Cerebellar nuclear complex (tissue), 1 donor: ENCODE data around the gene ABCA2.

Source experiments
- DNase-seq, 2 experiments: peaks; one replicate each; lab custom pipeline; 2025; lab: John Stamatoyannopoulos, UW

Gene ABCA2

DNA sequence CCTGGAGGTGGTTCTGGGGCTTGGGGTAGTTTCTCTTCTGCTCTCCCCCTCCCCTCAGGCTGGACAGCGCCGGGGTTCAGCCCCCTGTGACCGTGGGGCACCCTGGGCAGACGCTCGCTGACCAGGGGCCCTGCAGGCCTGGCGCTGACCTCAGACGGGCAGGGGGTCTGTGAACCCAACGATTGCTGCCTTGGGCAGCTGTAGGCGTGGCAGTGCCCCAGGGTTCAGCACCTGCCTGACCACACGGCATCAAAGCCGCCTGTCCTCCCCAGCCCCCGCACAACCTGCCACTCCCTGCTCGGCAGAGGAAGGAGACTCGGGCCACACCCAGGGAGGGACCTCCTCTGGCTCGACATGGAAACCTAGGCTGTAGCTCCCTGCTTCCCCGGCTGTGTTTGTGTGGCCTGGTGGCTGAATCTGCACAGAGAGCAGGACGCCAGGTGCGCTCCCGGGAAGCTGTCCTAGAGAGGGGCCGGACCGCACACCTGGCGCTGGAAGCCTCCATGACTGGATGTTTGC, 63.8 kb downstream of the ABCA2 start:
- no peak for DNase-seq

DNA sequence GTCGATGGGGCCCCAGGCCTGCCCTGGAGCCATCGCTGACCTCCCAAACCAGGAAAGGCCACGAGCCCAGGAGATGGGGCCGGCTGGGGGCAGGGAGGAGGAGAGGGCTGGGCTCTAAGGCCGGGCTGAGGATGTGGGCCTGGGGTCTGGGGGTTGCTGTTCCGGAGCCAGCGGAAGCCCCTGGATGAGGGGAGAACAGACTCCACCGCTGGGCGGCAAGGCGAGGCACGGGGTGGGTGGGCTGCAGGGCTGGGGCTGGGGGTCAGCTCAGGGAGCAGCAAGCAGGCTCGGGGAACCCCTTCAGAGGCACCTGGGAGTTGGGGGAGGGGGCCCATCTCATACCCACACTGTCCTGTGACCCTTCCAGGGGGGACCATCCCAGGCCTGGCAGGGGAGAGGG, 64.3 kb downstream of the ABCA2 start:
- DNase-seq: no peak

- DNase-seq: no peak
Measured at GRCh38 chr9:136963341-136963740, 64.7 kb downstream of the ABCA2 start.

GRCh38 chr9:136962701-136963248, 65.3 kb downstream of the ABCA2 start:
- no peak for DNase-seq

DNA sequence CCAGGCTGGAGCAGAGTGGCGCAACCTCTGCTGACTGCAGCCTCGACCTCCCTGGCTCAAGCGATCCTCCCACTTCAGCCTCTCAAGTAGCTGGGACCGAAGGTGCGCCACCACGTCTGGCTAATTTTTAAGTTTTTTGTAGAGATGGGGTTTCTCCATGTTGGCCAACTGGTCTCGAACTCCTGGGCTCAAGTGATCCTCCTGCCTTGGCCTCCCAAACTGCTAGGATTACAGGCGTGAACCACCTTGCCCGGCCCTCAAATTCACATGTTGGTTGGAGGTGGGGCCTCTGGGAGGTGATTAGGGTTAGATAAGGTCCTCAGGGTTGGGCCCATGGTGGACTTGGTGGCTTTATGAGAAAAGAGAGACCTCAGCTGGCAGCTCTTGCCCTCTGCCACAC, 65.9 kb downstream of the ABCA2 start:
- DNase-seq: no peak

DNA sequence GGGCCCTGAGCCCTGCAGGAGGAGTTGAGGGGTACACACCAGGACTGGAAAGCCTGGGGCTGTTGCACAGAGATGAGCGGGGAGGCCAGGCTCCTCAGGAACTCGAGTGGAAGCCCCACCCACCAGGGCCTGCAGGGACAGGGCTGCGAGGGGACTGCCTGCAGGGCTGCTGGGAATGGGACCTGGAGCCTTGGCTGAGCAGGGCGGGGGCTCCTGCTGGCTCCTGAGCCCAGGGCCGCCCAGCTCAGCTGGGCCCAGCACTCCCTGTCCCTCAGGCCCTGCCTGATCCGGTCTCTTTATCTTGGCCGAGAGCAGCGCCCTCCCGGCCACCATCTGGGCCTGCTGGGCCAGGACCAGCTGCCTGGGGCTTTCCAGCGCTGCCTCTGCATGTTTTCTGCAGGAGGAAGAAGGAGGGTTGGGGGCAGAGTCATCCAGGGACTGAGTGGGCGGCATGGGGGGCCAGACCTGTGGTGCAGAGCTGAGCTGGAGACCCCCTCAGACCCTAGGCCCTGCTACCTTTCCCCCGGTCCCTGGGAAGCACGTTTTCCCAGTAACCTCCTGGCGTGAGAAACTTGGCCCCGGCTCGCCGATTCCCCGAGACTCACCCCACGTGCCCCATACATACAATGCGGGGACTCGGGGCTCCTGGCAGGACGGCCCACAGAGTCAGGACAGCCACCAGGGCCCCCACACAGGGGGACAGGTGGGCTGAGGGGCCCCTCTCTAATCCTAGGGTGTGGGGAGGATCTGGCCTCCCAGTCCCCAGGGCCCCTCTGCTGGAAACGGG, 66.6 kb downstream of the ABCA2 start:
- peak; percentile 44 to 54 for DNase-seq

- no peak for DNase-seq
Measured at GRCh38 chr9:136960938-136961275, 67.1 kb downstream of the ABCA2 start.

- no peak for DNase-seq
Measured at GRCh38 chr9:136960212-136960937, 67.7 kb downstream of the ABCA2 start.

DNA sequence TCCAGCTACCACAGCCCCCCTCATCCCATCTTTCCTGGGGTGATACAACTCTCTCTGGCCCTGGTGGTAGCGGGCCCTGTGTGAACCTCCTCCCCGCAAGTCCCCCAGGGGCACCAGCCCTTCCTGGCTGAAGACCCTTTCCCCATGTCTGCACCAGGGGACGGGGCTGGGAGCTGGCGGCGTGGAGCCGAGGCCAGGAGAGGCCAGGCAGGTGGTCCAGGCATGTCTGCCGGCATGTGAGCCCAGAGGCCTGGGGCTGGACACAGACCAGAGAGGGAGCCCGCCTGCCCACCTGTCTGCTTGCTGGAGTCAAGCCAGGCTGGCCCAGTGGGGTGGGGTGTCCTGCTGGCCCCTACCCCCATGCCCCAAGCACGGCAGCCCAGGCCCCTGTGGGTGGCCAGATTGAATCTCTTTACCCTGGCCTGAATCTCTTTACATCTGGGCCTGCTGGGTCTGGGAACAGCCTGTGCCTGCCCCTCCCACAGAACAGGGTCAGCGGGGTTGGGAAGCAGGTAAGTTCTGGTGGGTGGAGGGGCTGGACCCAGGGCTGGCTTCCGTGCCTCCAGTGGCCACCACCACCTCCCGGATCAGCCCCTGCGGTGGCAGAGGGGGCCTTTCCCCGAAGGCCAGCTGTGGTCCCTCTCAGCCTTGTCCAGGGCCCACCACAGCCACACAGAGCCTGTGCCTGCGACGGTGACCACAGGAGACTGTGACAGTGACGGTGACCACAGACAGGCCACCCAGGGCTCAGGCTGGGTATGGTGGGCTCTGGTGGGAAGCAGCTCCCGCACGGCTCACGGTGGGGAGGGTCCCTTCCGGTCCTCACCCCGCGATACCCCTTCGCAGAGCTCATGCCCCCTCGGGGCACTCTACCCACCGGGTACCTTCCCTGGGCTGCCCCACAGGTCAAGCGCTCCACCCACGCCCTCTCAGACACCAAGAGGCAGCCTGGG, 68.9 kb downstream of the ABCA2 start:
- no peak for DNase-seq

GRCh38 chr9:136958473-136958872, 69.6 kb downstream of the ABCA2 start:
- no peak for DNase-seq

DNA sequence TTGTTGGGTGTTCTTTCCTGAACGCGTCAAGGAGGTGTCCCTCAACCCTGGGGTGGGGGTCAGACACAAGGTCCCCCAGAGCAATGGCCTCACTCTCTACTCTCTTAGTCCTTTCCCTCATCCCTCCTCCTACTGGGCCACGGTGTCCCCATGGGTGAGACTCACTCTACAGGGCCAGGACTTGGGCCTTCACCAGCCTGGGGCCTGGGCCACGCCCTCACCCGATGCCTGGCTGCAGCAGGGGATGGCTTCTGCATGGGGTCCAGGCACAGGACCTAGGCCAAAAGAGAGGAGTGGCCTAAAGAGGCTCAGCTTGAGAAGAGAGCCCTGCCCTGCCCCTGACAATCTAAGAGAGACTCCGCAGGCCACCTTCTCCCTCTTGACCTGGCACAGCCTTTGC, 70.1 kb downstream of the ABCA2 start:
- DNase-seq: no peak

DNA sequence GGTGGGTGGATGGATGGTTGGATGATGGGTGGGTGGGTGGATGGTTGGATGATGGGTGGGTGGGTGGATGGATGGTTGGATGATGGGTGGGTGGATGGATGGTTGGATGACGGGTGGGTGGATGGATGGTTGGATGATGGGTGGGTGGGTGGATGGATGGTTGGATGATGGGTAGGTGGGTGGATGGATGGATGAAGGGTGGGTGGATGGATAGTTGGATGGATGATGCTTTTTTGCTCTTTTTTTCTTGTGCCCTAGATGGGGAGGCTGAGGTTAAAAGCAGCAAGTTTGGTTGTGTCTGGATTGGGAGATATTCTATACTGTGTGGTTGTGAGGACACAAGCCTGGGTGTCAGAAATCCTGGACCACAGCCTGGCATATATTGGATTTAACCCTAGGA, 70.6 kb downstream of the ABCA2 start:
- no peak for DNase-seq
